Calu3 (cell line): Measurements from ENCODE around the gene THAP4. TPM values are rescaled to one million over a fixed set of nuclear protein-coding genes. Genes with fewer than 3 reads are reported as not detected.
"Not testable (repeated sequence)": the region's sequence is repeated elsewhere in the genome, so short reads cannot be mapped to it uniquely, and the experiment has no call there.

Experiments
- BruUV-seq: library from RNA; stranded (reverse); fragments of 400-500 nt; replicated peaks from 2 replicates; lab custom pipeline; 2021; lab: Mats Ljungman, UMichigan
- CTCF ChIA-PET: fragments of 300-600 bp; sonication (Branson Sonifier 250); formaldehyde crosslinking; loops from one replicate; lab custom pipeline; 2022; ENCODE audit warnings: antibody characterized with exemption; lab: Charles Lee
- DNase-seq: peaks from one replicate; pipeline ENCODE4 v3.0.0; 2022
- H3K27ac Mint-ChIP-seq: one replicate; pipeline ENCODE4 v1.8.0; 2022; ENCODE audit warnings: mixed read lengths; ENCODE audit not compliant: unreplicated experiment
- H3K27me3 Mint-ChIP-seq: one replicate; pipeline ENCODE4 v1.8.0; 2022; ENCODE audit warnings: mixed read lengths; ENCODE audit not compliant: unreplicated experiment
- H3K36me3 Mint-ChIP-seq: one replicate; pipeline ENCODE4 v1.8.0; 2022; ENCODE audit warnings: mild to moderate bottlenecking, moderate library complexity, mixed read lengths; ENCODE audit not compliant: insufficient read depth, unreplicated experiment
- H3K4me1 Mint-ChIP-seq: one replicate; pipeline ENCODE4 v1.8.0; 2022; ENCODE audit warnings: mild to moderate bottlenecking, low read depth, mixed read lengths; ENCODE audit not compliant: unreplicated experiment
- H3K4me3 Mint-ChIP-seq: one replicate; pipeline ENCODE4 v1.8.0; 2022; ENCODE audit warnings: mild to moderate bottlenecking, low read depth, moderate library complexity, mixed read lengths; ENCODE audit not compliant: unreplicated experiment
- H3K9me3 Mint-ChIP-seq: one replicate; pipeline ENCODE4 v1.8.0; 2022; ENCODE audit warnings: low read depth, mixed read lengths; ENCODE audit not compliant: unreplicated experiment
- intact Hi-C: fragments of 100-400 bp; cut with micrococcal nuclease; formaldehyde crosslinking; loops from one replicate; pipeline ENCODE4 v1.10.0; 2022; ENCODE audit not compliant: unreplicated experiment
- total RNA-seq: library from RNA; stranded (reverse); gene quantifications from 2 replicates; pipeline ENCODE4 v1.2.3, GENCODE V29; 2022
- TF ChIP-seq, protein P1 (sequence below): fragments of 200-600 bp; IDR thresholded peaks from one replicate; pipeline ENCODE4 v1.8.0; 2022; ENCODE audit warnings: antibody characterized with exemption; ENCODE audit not compliant: unreplicated experiment

The THAP4 gene
- total RNA-seq, 1 experiment from 2014 or later: 57.5 TPM

GRCh38 chr2:241668354-241668753 is 31.4 kb upstream of the THAP4 start:
- CTCF ChIA-PET: no interaction called here
- BruUV-seq: no TSS peak
- no peaks in the 10 kb centered on the region for H3K9me3 Mint-ChIP-seq
- no peak overlapping the region for H3K27ac Mint-ChIP-seq
- H3K36me3 Mint-ChIP-seq: peaks cover 63% of the 10 kb centered on the region
- H3K27me3 Mint-ChIP-seq: no peaks in the 10 kb centered on the region
- intact Hi-C loops: no loop called here
- H3K4me1 Mint-ChIP-seq: peaks cover 9% of the 10 kb centered on the region
- H3K4me3 Mint-ChIP-seq: no peak overlapping the region
- no peak for DNase-seq
- TF ChIP-seq, protein P1, sequence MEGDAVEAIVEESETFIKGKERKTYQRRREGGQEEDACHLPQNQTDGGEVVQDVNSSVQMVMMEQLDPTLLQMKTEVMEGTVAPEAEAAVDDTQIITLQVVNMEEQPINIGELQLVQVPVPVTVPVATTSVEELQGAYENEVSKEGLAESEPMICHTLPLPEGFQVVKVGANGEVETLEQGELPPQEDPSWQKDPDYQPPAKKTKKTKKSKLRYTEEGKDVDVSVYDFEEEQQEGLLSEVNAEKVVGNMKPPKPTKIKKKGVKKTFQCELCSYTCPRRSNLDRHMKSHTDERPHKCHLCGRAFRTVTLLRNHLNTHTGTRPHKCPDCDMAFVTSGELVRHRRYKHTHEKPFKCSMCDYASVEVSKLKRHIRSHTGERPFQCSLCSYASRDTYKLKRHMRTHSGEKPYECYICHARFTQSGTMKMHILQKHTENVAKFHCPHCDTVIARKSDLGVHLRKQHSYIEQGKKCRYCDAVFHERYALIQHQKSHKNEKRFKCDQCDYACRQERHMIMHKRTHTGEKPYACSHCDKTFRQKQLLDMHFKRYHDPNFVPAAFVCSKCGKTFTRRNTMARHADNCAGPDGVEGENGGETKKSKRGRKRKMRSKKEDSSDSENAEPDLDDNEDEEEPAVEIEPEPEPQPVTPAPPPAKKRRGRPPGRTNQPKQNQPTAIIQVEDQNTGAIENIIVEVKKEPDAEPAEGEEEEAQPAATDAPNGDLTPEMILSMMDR: no peak

DNA sequence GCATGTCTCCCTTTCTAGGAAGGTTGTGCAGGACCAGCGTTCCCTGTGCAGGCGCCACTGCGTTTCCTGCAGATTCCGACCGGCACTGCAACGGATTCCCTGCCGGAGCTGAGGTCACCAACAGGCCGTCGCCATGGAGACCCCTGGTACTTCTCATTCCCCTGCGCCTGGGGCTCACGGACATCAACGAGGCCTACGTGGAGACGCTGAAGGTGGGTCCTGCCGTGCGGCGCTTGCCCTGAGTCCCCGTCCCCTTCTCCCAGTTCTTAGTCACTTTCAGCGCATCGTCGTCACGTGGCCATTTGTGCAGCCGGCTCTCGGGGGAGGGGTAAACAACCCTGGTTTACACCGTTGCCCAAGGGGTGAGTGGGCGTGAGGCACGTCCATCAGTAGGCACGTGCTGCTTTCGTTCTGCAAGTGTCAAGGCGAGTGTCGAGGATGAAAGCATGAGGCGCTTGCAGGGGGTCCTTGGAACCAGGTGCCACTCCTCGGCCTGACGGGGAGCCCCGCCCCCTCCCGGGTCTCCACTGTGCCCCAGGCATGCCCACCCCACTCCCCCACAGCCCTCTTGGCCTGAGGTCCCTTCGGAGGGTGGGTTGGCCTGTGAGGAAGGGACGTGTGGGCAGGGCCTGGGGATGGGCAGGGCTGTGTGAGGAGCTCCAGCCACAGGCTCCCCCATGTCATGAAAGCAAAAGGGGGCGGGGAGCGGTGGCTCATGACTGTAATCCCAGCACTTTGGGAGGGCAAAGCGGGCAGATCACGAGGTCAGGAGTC is 29.9 kb upstream of the THAP4 start:
- no peaks in the 10 kb centered on the region for H3K27me3 Mint-ChIP-seq
- TF ChIP-seq, protein P1: no peak
- CTCF ChIA-PET: no interaction called here
- H3K4me1 Mint-ChIP-seq: peaks cover 9% of the 10 kb centered on the region
- H3K9me3 Mint-ChIP-seq: no peaks in the 10 kb centered on the region
- BruUV-seq: no TSS peak
- no peak overlapping the region for H3K27ac Mint-ChIP-seq
- DNase-seq: no peak
- intact Hi-C loops: no loop called here
- no peak overlapping the region for H3K4me3 Mint-ChIP-seq
- H3K36me3 Mint-ChIP-seq: peaks cover 50% of the 10 kb centered on the region

DNA sequence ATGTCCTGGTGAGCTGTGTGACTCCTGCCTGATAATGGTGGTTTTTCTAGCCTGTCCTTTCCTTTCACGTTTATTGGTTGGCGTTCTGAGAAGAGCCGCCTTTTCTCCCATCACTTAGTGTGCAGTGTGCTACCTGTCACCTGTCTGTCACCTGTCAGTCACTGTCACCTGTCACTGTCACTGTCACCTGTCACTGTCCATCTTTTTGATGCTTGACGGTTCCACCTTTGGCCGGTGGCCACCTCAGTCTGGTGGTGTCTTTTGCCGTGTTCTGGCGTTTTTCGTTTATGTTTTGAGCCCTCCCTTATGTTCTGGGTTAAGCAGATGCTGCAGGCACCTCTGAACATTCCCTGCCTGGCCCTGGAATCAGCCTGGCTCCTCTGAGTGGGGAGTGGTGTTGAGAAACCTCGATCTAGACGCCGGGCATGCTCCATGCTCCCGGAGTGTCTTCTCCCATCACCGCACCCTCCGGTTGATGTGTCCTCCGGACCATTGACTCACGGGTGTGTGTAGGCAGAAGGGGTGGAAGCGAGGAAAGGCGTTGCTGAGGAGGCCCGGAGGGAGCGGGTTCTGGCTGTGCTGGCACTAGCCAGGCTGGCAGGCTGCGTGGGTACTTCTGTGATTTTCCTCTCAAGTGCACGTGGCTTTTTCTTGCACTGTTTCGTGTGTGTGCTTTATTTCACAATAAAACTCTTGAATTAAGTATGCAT is 28.9 kb upstream of the THAP4 start:
- CTCF ChIA-PET: no interaction called here
- no TSS peak for BruUV-seq

GRCh38 chr2:241662731-241663130 is 25.8 kb upstream of the THAP4 start:
- H3K36me3 Mint-ChIP-seq: peaks cover 51% of the 10 kb centered on the region
- DNase-seq, H3K27me3 Mint-ChIP-seq, H3K9me3 Mint-ChIP-seq, H3K4me3 Mint-ChIP-seq, BruUV-seq, H3K27ac Mint-ChIP-seq, intact Hi-C loops, H3K4me1 Mint-ChIP-seq, CTCF ChIA-PET: not testable (repeated sequence)

More for the DNA sequence above, 28.9 kb upstream of the THAP4 start:
- Mint-ChIP-seq H3K9me3 (no peaks in the 10 kb centered on the region), H3K4me3 (no peak overlapping the region), H3K27me3 (no peaks in the 10 kb centered on the region), H3K4me1 (peaks cover 9% of the 10 kb centered on the region), H3K27ac (peak overlapping the region; percentile 61), H3K36me3 (peaks cover 47% of the 10 kb centered on the region)
- TF ChIP-seq, protein P1: no peak
- intact Hi-C loops: no loop called here
- DNase-seq: no peak
